Ishikawa (cell line): Measurements from ENCODE around the gene PPA1.

Experiments used
- CEBPB ChIP-seq: IDR thresholded peaks from 2 replicates; pipeline ENCODE4 v1.6.1; 2012
- CREB1 ChIP-seq: IDR thresholded peaks from 2 replicates; pipeline ENCODE4 v1.6.1; 2012; ENCODE audit warnings: low read depth
- EGR1 ChIP-seq: IDR thresholded peaks from 2 replicates; pipeline ENCODE4 v1.6.1; 2012
- EP300 ChIP-seq: IDR thresholded peaks from 2 replicates; pipeline ENCODE4 v1.6.1; 2012; ENCODE audit warnings: borderline replicate concordance
- FOXM1 ChIP-seq: IDR thresholded peaks from 2 replicates; pipeline ENCODE4 v1.6.1; 2012; ENCODE audit warnings: low read depth, borderline replicate concordance
- MAX ChIP-seq: IDR thresholded peaks from 2 replicates; pipeline ENCODE4 v1.6.1; 2012
- NFIC ChIP-seq: IDR thresholded peaks from 2 replicates; pipeline ENCODE4 v1.6.1; 2012
- RAD21 ChIP-seq: IDR thresholded peaks from 2 replicates; pipeline ENCODE4 v1.6.1; 2012; ENCODE audit warnings: low read depth
- TAF1 ChIP-seq: IDR thresholded peaks from 2 replicates; pipeline ENCODE4 v1.6.1; 2012; ENCODE audit warnings: low read depth, mild to moderate bottlenecking
- TCF12 ChIP-seq: IDR thresholded peaks from 2 replicates; pipeline ENCODE4 v1.6.1; 2012; ENCODE audit warnings: low read depth
- TEAD4 ChIP-seq: IDR thresholded peaks from 2 replicates; pipeline ENCODE4 v1.6.1; 2012
- USF1 ChIP-seq: IDR thresholded peaks from 2 replicates; pipeline ENCODE4 v1.6.1; 2012
- YY1 ChIP-seq: IDR thresholded peaks from 2 replicates; pipeline ENCODE4 v1.6.1; 2012; ENCODE audit warnings: low read depth
- ZBTB7A ChIP-seq: IDR thresholded peaks from 2 replicates; pipeline ENCODE4 v1.6.1; 2012; ENCODE audit warnings: low read depth
- TF ChIP-seq, protein P1 (sequence below): IDR thresholded peaks from 2 replicates; pipeline ENCODE4 v1.6.1; 2012; ENCODE audit warnings: low read depth, mild to moderate bottlenecking

PPA1 gene

DNA sequence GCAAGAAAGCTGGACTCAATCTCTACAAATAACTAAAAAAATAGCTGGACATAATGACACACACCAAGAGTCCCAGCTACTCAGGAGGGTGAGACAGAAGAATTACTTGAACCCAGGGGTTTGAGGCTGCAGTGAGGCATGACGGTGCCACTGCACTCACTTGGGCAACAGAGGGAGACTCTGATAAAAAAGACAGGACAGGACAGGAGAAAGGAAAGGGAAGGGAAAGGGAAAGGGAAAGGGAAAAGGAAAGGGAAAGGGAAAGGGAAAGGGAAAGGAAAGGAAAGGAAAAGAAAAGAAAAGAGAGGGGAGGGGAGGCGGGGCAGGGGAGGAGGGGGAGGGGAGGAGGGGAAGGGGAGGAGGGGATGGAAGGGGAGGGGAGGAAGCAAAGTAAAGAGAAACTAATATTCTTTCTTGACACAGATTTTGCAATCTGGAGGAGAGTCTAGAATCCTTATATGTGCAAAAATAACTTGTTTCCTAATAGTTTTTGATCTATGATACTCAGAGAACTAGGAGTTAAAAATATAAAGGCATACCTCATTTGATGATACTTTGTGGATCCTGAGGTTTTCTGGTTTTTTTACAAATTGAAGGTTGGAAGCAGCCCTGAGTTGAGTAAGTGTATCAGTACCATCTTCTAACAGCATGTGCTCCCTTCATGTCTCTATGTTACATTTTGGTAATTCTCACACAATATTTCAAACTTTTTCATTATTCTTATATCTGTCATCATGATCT is 70.9 kb downstream of the PPA1 start:
- no peak for TF ChIP-seq TCF12
- no peak for TF ChIP-seq CEBPB
- no peak for TF ChIP-seq EGR1
- no peak for TF ChIP-seq CREB1
- TF ChIP-seq ZBTB7A = no peak
- TF ChIP-seq USF1 = no peak
- TF ChIP-seq NFIC = no peak

GRCh38 chr10:70160798-70161197 is 72.4 kb downstream of the PPA1 start:
- no peak for TF ChIP-seq CEBPB
- no peak for TF ChIP-seq TEAD4
- no peak for TF ChIP-seq CREB1
- TF ChIP-seq TAF1 = no peak
- TF ChIP-seq ZBTB7A = no peak
- TF ChIP-seq FOXM1 = no peak
- no peak for TF ChIP-seq EGR1
- TF ChIP-seq USF1 = no peak

DNA sequence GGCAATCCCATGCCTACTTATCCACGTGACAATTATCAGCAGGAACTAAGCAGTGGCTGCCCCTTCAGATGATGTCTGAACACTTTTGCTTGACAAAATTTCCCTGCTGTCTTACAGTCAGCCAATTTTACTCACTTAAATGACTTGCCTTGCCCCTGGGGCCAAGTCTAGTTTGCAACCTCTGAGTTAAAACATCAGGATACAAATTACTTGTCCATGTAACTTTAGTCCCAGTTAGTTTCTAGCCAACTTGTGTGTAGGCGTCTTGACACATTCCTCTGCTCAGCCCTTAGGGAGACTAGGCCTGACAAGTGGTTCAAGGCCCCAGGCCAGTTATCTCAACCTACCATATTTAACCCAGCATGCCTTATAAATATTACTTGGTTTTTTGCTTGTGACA is 75.1 kb downstream of the PPA1 start:
- TF ChIP-seq YY1 = no peak
- TF ChIP-seq TCF12 = no peak

DNA sequence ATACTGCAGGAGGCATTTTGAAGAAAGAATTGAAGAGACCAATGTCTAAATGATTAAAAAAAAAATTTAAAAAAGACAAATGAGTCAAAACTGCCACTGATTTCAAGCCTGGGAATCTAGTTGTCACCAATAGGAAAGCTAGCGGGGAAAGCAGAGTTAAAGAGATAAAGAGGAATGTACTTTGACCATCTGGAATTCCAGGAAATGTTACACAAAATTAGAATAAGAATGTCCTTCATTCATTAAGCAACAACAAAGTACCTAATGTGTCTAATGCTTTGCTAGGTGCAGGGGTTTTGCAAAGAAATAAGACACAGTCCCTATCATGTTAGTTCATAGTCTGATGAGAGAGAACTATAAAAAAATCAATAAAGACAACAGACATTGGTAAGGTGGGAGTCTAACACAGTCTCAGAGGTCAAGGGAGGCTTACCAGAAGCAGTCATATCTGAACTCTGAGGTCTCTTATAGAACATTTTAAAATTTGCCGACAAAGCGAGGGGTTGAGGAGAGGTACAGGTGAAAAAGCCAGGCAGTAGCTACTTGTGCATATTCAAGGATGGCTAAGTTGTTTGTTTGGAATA is 77.9 kb downstream of the PPA1 start:
- TF ChIP-seq CEBPB (no peak), USF1 (no peak), TAF1 (no peak), EP300 (no peak), EGR1 (no peak), RAD21 (no peak), YY1 (no peak), TCF12 (no peak), MAX (no peak), FOXM1 (no peak), ZBTB7A (no peak), NFIC (no peak), TEAD4 (no peak), CREB1 (no peak)
- TF ChIP-seq, protein P1, sequence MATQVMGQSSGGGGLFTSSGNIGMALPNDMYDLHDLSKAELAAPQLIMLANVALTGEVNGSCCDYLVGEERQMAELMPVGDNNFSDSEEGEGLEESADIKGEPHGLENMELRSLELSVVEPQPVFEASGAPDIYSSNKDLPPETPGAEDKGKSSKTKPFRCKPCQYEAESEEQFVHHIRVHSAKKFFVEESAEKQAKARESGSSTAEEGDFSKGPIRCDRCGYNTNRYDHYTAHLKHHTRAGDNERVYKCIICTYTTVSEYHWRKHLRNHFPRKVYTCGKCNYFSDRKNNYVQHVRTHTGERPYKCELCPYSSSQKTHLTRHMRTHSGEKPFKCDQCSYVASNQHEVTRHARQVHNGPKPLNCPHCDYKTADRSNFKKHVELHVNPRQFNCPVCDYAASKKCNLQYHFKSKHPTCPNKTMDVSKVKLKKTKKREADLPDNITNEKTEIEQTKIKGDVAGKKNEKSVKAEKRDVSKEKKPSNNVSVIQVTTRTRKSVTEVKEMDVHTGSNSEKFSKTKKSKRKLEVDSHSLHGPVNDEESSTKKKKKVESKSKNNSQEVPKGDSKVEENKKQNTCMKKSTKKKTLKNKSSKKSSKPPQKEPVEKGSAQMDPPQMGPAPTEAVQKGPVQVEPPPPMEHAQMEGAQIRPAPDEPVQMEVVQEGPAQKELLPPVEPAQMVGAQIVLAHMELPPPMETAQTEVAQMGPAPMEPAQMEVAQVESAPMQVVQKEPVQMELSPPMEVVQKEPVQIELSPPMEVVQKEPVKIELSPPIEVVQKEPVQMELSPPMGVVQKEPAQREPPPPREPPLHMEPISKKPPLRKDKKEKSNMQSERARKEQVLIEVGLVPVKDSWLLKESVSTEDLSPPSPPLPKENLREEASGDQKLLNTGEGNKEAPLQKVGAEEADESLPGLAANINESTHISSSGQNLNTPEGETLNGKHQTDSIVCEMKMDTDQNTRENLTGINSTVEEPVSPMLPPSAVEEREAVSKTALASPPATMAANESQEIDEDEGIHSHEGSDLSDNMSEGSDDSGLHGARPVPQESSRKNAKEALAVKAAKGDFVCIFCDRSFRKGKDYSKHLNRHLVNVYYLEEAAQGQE = no peak
